Glomerular endothelial cell (primary cell): ENCODE data around the gene RNF2. TPM values are rescaled to one million over a fixed set of nuclear protein-coding genes. Genes with fewer than 3 reads are reported as not detected.
"Not testable (repeated sequence)": the region's sequence is repeated elsewhere in the genome, so short reads cannot be mapped to it uniquely, and the experiment has no call there.

Experiments used
- DNase-seq: peaks from one replicate; pipeline ENCODE4 v3.0.0-alpha.2; 2011; ENCODE audit warnings: low read depth, low spot score; ENCODE audit errors: extremely low read depth
- total RNA-seq: library from RNA; depleted of rRNA; stranded (reverse); fragments of >200 nt; gene quantifications from 2 replicates; pipeline ENCODE4 v1.2.3, GENCODE V29; 2015

The RNF2 gene
- total RNA-seq, 1 donor from 2014 or later: 25.3 TPM

DNA sequence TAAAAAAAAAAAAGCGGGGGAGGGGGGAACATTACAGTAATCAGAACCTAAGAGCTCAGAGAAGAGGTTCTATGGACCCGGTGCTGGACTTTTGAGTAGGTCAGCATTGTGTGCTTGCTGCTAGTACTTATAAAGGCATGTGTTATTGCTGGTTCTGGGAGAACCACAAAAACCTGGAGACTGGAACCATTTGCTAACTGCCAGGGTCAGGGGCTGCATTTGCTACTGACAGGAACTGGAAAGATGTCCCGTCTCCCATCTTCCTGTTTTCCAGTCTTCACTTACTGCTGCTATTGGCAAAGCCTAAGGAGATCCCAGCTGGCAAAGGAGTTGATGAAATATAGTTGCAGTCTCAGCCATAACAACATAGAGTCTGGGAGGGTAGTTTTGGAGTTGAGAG lies 4.3 kb downstream of the RNF2 start:
- no peak for DNase-seq

DNA sequence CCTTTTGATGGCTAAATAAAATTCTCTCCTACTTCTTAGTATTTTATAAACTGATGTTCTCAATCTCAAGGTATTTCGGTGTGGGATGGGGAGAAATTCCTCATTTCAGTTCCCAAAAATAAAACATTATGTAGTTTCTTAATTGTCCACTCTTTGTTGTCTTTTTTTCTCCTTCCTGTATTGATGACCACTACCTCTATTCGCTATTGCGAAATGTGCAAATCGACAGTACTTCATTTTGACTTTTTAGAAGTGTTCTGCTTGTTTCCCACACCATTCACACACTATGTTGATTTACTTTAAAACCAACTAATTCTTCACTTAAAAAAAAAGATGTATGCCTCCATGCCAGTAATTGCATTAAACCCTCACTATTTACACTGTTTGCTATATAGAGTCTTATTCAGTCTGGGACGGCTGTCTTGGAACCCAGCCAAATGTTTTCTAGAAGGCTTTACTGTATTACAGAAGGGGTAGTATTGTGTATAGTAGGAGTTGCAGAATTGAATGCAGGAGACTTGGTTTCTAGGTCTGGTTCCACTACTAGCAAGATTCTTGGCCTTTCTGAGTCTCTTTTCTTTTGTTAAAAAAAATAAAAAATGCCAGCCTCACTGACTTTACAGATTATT lies 5.6 kb downstream of the RNF2 start:
- DNase-seq: no peak

DNA sequence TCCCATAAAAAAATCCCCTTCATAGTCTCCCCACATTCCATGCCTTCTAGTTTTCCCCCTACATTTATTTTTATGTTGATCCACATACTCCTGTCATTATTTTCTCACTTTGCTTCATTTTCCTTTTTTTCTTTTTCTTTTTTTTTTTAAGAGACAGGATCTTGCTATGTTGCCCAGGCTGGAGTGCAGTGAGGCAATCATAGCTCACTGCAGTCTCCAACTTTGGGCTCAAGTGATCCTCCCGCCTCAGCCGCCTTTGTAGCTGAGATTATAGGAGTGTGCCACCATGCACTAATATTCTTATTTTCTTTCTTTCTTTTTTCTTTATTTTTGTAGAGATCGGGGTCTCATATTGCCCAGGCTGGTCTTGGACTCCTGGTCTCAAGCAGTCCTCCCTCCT lies 7.8 kb downstream of the RNF2 start:
- no peak for DNase-seq

DNA sequence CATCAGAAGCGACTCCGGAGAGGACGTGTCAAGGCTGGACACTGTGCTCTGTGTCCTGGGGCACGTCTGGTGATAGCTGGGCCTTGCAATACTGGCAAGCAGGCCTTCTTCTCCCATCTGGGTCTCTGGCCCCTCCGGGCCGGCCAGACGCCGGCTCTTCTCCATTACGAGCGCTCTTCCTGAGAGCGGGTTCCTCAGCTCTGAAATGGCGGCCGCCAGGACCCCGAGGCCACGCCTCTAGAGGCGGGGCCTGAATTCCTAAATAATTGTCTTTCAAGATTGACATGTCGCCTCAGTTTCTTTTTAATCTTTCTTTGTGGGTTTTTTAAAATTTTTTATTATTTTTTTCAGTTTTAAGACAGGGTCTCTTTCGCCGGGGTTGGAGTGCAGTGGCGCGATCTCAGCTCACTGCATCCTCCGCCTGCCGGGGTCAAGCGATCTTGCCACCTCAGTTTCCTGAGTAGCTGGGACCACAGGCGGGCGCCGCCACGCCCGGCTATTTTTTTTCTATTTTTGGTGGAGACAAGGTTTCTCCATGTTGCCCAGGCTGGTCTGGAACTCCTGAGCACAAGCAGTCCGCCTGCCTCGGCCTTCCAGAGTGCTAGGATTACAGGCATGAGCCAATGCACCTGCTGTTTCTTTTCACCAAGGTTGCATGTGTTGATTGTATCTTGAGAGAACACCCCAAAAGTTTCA lies 9.2 kb downstream of the RNF2 start:
- DNase-seq: no peak

DNA sequence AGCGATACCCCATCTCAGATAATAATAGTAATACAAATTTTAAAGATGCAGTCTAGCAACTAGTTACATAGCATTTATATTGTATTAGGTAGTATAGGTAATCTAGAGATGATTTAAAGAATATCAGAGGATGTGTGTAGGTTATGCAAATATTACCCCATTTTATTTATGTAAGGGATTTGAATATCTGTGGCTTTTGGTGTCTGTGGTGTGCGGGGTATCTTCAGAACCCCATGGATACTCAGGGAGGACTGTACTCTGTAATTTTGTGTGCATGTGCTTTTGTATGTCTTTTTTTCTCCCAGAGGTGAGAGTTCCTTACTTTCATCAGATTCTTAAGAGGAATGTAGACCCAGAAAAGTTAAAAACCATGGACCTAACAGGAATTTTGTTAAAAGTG lies 12.8 kb downstream of the RNF2 start:
- no peak for DNase-seq

DNA sequence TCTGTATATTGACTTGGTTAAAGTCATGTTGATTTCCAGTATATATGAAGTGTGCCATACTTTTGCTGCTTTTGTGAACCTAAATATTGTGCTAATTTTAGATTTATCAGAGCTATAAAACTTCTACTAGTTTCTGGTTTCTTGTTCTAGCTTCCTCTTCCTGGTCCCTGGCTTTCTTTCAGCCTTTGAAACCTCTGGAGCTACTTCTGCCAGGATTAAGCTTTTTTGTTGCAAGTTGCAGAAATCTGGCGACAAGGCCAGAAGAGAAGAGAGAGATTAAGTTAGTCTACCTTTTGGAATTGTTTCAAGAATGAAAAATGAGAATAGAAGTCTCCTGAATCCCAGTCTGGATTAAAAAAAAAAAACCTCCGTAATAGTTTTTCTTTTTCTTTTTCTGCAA lies 13.5 kb downstream of the RNF2 start:
- no peak for DNase-seq

DNA sequence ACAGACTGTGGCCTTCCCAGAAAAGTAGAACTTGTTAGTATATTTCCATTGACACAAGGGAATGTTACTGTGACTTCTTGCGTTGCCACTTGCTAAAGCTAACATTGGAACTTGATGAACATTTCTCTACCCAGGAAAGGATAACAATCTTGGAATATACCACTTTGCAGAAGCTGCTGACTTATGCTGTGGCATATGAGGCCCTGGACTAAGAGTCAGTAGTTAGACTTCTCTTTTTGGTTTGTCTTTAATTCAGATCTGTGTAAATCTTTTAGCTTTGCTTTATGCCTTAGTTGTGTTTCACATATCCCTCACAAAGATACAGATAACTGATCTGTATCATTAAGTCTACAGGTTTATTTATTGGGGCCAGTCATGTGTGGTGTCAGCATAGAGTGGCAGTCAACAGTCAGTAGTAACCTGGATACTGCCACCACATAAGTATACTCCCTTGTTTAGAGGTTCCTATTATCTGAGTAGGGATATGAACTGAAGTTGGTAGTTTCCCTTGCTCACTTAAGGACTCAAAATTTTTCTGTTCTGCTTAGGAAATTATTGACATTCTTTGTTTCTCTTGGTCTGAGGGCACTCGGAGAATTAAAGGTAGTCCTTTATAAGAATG lies 14.7 kb downstream of the RNF2 start:
- DNase-seq: no peak

DNA sequence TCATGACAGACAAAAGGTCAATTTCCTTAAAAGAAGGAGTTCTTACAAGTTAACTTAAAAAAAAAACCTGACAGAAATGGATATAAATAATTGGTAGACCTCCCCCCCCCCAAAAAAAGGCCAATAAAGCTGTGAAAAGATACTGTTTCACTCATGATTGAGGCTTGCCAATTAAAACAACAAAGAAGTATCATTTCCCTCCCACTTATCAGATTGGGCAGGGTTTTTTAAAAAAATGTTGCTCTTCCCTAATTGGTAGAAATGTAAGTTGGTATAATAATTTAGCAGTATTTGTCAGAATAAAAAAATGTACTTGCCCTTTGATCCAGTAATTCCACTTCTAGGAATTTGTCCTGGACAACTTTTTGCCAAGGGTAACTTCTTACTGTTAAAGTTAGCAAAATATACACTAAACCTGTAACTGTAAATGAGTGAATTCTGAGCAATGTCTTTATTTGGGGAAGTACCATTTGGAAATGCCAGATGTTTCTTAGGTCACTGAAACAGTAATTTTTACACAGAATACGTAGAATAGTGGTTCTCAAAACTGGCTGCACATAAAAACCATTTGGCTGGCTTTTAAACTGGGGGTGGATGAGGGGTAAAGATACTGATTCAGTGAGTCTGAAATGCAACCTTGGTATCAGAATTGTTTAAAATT lies 17.5 kb downstream of the RNF2 start:
- no peak for DNase-seq

DNA sequence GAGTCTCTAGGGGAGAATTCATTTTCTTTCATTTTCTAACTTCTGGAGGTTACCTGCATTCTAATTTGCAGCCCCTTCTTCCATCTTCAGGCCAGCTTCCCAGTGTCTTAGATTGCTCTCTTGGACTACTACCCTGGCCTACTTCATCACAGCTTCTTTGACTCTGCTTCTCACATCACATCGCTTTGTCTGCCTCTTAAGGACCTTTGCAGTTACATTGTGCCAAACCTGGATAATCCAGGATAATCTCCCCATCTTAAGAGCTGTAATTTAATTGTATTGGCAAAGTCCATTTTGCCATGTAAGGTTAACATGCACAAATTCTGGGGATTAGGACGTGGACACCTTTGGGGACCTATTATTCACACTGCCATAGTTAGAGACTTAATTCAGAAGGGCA lies 18.4 kb downstream of the RNF2 start:
- no peak for DNase-seq

DNA sequence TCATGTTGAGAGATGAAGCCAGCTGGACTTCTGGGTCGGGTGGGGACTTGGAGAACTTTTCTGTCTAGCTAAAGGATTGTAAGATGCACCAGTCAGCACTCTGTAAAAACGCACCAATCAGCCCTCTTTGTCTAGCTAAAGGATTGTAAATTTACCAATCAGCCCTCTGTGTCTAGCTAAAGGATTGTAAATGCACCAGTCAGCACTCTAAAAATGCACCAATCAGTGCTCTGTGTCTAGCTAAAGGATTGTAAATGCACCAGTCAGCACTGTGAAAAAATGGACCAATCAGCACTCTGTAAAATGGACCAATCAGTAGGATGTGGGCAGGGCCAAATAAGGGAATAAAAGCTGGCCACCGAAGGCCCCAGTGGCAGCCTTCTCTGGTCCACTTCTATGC lies 19.6 kb downstream of the RNF2 start:
- DNase-seq: not testable (repeated sequence)

DNA sequence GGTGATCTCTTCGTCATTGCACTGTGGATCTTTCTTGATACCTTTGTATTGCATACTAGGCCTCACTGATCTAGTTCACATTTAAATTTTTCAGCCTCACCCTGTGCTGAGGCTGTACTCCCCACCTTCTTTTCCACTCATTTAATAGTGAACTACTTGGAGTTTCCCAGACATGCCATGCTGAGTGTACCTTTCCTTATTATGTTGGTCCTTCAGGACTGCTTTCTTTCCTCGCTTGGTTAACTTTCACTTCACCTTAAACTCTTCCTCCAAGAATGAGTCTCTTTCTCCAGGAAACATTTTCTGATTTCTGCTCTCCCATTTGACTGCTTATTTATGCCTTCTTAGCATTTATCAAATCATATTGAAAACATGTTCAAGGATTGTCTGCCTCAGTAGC lies 20.8 kb downstream of the RNF2 start:
- no peak for DNase-seq

DNA sequence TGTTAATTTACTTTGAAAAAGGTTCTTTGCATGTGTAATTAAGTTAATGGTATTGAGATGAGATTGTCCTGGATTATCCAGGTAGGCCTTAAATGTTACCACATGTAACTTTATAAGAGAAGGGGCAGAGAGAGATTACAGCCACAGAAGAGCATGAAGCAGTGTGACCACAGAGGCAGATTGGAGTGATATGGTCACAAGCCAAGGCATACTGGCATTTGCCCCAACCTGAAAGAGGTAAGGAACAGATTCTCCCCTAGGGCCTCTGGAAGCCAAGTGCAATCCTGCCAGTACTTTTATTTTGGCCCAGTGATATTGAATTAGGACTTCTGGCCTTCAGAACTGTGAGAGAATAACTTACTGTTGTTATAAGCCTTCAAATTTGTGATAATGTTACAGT lies 23.0 kb downstream of the RNF2 start:
- DNase-seq: no peak

DNA sequence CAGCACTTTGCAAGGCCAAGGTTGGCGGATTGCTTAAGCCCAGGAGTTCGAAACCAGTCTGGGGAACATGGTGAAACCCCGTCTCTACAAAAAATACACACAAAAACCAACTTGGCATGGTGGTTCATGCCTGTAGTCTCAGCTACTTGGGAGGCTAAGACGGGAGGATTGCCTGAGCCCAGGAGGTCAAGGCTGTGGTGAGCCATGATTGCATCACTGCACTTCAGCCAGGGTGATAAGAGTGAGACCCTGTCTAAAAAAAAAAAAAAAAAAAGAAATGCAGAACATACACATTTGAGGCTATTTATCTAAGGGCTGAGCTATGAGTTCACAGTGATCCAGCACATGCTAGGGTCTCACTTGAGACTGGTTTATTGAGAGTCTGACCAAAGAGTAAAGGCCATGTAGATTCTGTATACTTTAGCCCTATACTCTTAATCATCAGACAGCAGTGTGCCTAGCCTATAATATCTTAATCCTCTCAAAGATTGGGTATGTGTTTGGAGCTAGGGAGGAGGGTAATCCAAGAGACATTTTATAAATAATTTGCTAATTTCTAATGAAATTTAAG lies 23.9 kb downstream of the RNF2 start:
- no peak for DNase-seq

DNA sequence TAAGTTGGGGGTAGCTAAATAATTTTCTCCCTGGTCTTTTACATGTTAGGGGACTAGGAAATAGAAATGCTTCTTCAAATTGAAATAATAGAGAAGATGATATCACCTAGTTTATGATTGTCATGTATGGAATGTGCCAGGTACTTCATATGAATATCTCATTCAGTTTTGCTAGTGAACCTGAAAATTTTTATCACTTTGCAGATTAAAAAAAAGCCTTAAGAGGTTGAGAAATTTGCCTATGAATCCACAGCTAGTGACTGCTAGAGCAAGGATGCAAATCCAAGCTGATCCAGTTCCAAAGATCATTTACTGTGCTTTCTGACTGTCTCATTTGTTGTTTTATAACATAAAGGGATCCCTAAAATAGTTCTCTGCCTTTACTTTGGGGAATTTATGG lies 24.7 kb downstream of the RNF2 start:
- DNase-seq: no peak

DNA sequence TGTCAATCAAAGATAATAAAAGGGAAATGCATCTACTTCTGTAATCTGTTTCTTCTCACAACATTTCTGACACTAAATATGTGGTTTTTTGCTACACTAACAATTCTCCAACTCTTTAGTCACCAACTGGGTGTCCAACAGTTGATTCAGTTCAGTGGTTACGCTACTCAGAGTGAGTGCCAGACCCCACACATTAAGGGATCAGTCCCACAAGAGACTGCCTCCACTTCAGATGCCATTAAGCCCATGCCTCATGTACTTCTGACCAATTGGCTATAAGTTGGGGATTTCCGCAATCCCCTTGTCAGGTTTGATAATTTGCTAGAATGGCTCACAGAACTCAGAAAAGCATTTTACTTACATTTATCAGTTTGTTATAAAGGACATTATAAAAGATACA lies 28.4 kb downstream of the RNF2 start:
- DNase-seq: no peak

DNA sequence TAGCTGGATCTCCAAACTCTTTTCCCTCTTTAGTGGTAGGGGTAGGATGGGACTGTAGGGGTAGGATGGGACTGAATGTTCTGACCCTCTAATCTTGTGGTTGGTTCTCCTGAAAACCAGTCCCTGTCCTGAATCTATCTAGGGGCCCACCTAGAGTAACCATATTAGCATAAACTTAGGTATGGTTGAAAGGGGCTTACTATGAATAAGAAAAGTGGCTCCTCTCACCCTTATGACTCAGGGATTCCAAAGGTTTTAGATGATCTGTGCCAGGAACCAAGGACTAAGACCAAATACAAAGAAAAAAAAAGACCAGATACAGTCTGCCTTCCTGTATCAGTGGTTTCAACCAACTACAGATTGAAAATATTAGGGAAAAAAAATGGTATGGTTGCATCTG lies 28.9 kb downstream of the RNF2 start:
- DNase-seq: no peak

DNA sequence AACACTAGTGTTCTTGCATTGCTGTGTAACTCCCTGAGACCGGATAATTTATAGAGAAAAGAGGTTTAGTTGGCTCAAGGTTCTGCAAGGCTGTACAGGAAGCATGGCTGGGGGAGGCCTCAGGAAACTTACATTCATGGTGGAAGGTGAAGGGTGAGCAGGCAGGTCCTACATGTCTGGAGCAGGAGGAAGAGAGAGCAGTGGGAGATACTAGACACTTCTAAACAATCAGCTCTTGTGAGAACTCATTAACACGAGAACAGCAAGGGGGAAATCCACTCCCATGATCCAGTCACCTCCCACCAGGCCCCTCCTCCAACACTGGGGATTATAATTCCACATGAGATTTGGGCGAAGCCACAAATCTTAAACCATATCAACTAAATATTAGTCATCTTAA lies 30.1 kb downstream of the RNF2 start:
- DNase-seq: no peak

DNA sequence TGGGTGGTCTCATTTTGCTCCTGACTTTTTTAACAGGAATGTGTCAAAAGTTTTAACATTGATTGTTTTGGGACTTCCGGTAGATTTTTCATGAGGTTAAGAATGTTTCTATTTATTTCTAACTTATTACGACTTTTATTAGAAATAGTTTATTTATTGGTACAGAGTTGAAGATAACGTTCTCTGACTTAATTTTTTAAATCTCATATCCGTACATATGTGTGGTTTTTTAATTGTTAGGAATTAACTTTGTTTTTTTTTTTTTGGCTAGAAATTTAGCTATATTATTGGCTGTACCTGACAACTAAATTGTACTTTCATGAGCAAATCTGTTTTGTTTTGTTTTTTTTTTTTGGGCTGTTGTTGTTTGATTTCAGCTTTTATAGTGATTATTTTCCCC lies 32.0 kb downstream of the RNF2 start:
- no peak for DNase-seq

DNA sequence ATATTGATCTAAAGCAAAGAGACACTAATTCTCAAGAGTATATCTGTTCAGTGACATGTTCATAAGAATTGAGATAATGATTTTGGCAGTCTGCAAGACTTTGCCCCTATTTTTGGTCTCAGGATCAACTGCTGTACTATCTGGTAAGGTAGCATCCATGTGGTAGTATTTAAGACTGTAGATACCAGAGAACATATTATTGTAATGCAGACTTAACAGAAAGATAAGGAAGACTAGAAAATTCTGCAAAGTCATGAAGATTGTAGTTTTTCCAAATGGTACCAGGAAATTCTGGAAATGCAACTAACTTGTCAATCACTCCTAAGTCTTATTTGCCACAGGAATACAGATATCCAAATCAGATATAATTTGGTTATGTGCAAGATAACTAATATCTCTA lies 35.1 kb downstream of the RNF2 start:
- no peak for DNase-seq

DNA sequence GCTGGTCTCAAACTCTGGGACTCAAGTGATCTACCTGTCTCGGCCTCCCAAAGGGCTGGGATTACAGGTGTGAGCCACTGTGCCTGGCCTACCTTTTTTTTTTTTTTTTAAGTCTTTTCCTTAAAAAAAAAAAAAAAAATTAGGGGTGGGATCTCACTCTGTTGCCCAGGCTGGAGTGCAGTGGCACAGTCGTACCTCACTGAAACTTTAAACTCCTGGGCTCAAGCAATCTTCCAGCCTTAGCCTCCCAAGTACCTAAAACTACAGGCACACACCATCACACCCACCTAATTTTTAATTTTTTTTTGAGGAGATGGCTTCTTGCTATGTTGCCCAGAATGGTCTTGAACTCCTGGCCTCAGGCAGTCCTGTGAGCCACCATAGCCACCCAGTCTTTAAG lies 38.5 kb downstream of the RNF2 start:
- DNase-seq: no peak

DNA sequence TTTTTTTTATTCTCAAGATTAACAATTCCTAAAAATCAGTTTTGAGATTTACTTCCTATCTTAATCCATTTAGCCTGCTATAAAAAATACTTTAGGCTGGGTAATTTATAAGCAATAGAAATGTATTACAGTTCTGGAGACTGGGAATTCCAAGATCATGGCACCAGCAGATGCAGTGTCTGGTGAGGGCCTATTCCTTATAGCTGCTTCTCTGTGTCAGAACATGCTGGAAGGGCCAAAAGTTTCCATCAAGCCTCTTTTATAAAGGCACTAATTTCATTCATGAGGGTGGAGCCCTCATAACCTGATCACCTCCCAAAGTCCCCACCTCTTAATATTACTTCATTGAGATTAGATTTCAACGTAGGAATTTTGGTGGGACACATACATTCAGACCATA lies 41.7 kb downstream of the RNF2 start:
- no peak for DNase-seq

DNA sequence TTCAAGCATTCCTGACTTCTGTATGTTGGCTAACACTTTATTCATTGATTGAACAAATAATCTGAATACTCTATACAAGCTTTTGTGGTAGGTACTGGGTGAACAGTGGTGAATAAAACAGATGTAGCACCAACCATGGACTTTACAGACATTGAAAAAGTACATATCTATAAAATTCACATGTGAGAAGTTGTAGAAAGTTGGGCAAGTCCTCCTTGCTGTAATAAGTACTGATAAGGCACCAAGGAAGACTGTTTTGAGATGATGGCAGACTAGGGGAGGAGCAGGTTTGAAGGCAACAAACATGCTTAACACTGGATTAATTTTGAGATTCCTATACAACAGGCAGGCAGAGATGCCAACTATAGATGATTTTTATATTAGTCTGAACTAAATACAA lies 42.4 kb downstream of the RNF2 start:
- no peak for DNase-seq
